Measurements from ENCODE around the gene FREY1. TPM values are rescaled to one million over a fixed set of nuclear protein-coding genes. Genes with fewer than 3 reads are reported as not detected.

FREY1 gene
- total and polyA plus RNA-seq, 2 of the 4 experiments (the other 2 are of a cell fraction), result 0.21 TPM; not detected in 1

GRCh38 chr11:45880772-45881570, 26.1 kb downstream of the FREY1 start:
- Histone ChIP-seq H4K91ac (ENCODE audit: insufficient read depth, low read depth, low read length) (no peak overlapping the region), H3K56ac (ENCODE audit: extremely low read depth, insufficient read depth, low read length) (no peak overlapping the region), H3K23ac (ENCODE audit: low read depth, low read length) (no peak overlapping the region), H3K4me2 (ENCODE audit: low read depth, low read length) (no peak overlapping the region), H3K36me3 (ENCODE audit: control insufficient read depth, insufficient read depth, low read length) (peaks cover 33% of the 10 kb centered on the region), H2BK15ac (ENCODE audit: low read depth, low read length) (no peak overlapping the region), H3K9ac (ENCODE audit: low read depth, low read length) (no peak overlapping the region), H3K79me1 (ENCODE audit: low read depth in 1 of 2, low read length in 2 of 2) (peaks cover 0 to 3% of the 10 kb centered on the region in 2 experiments; a peak in 1 of 4 replicates), H2AFZ (replicated peaks; ENCODE audit: low read length, poor library complexity) (peak overlapping the region; percentile 43), H4K5ac (ENCODE audit: low read depth, low read length) (no peak overlapping the region), H2AK5ac (ENCODE audit: low read depth, low read length) (no peak overlapping the region), H3K4me1 (ENCODE audit: control insufficient read depth, insufficient read depth, low read length) (peaks cover 2% of the 10 kb centered on the region; the same call in 1 of the 2 replicates), H3K18ac (ENCODE audit: low read depth, low read length) (no peak overlapping the region), H2BK120ac (ENCODE audit: low read depth, low read length) (no peak overlapping the region), H4K8ac (ENCODE audit: low read depth in 2 of 2, low read length in 2 of 2) (no peak overlapping the region), H3K27ac (ENCODE audit: insufficient read depth, low read length) (no peak overlapping the region), H3K4me3 (ENCODE audit: insufficient read depth, low read depth, low read length) (no peak overlapping the region), H2BK20ac (ENCODE audit: low read depth, low read length) (no peak overlapping the region), H3K4ac (ENCODE audit: low read depth, low read length) (no peak overlapping the region), H3K9me1 (ENCODE audit: insufficient read depth, low read length) (peaks cover 9% of the 10 kb centered on the region), H3K9me3 (ENCODE audit: control insufficient read depth, insufficient read depth, low read length) (no peaks in the 10 kb centered on the region), H2AK9ac (replicated peaks; ENCODE audit: low read depth, low read length, poor library complexity) (no peak overlapping the region), H3K27me3 (ENCODE audit: control insufficient read depth, insufficient read depth, low read length) (peaks cover 3% of the 10 kb centered on the region; the same call in 1 of the 2 replicates), H4K20me1 (ENCODE audit: insufficient read depth, low read length) (peaks cover 24% of the 10 kb centered on the region), H2BK5ac (ENCODE audit: low read depth, low read length, poor library complexity, severe bottlenecking) (no peak overlapping the region), H3K14ac (replicated peaks; ENCODE audit: low read depth, low read length) (no peak overlapping the region)
- BruUV-seq (replicated peaks), result no TSS peak
- in situ Hi-C loops (cut with MboI; ENCODE audit: low sequenced_read_pairs) (no loop called here), dilution Hi-C loops (cut with HindIII; ENCODE audit: low sequenced_read_pairs, unreplicated experiment) (no loop called here), intact Hi-C loops (cut with micrococcal nuclease) (no loop called here)
- TF ChIP-seq FOS (IDR thresholded peaks at IDR 0.05; ENCODE audit: low read depth, low read length) (no peak), RAD21 (IDR thresholded peaks at IDR 0.05; ENCODE audit: low read length) (no peak), RCOR1 (IDR thresholded peaks at IDR 0.05; ENCODE audit: insufficient replicate concordance, low read length) (no peak), CHD1 (IDR thresholded peaks at IDR 0.05; ENCODE audit: low read depth, low read length) (no peak), MAZ (IDR thresholded peaks at IDR 0.05; ENCODE audit: borderline replicate concordance, low read depth, low read length) (no peak), MAFK (IDR thresholded peaks at IDR 0.05; ENCODE audit: low read depth, low read length) (no peak), BHLHE40 (IDR thresholded peaks at IDR 0.05; ENCODE audit: low read depth, low read length) (no peak), RFX5 (IDR thresholded peaks at IDR 0.05; ENCODE audit: low read depth, low read length) (no peak), NFE2L2 (IDR thresholded peaks at IDR 0.05; ENCODE audit: low read depth, low read length) (no peak), POLR2A (IDR thresholded peaks at IDR 0.05; ENCODE audit: low read depth, low read length) (no peak), MXI1 (IDR thresholded peaks at IDR 0.05; ENCODE audit: borderline replicate concordance, low read depth, low read length) (no peak)
- TF ChIP-seq, protein P1, sequence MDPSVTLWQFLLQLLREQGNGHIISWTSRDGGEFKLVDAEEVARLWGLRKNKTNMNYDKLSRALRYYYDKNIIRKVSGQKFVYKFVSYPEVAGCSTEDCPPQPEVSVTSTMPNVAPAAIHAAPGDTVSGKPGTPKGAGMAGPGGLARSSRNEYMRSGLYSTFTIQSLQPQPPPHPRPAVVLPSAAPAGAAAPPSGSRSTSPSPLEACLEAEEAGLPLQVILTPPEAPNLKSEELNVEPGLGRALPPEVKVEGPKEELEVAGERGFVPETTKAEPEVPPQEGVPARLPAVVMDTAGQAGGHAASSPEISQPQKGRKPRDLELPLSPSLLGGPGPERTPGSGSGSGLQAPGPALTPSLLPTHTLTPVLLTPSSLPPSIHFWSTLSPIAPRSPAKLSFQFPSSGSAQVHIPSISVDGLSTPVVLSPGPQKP (IDR thresholded peaks at IDR 0.05; ENCODE audit: borderline replicate concordance, low read depth, low read length), result no peak
- CTCF ChIA-PET, result no interaction called here
- no peak for ATAC-seq (ENCODE audit: low read depth)
- 93% methylated on average over 11 of the region's 15 CpGs; no CpG with 5 or more reads in 1 of the 2 experiments for WGBS, 2 experiments (ENCODE audit: extremely low coverage in 2 of 2, insufficient read length in 1 of 2)
- POLR2A ChIA-PET (ENCODE audit: unreplicated experiment), result no interaction called here
- DNase-seq, result no peak
